HG03196 (cell line): Measurements from ENCODE around the gene LEUTX.
"Not testable (repeated sequence)": the region's sequence is repeated elsewhere in the genome, so short reads cannot be mapped to it uniquely, and the experiment has no call there.

ENCODE experiments used
- ATAC-seq: cut with Tn5 transposase; IDR thresholded peaks from one replicate; pipeline ENCODE4 v1.9.1; 2021; ENCODE audit not compliant: unreplicated experiment

LEUTX gene

DNA sequence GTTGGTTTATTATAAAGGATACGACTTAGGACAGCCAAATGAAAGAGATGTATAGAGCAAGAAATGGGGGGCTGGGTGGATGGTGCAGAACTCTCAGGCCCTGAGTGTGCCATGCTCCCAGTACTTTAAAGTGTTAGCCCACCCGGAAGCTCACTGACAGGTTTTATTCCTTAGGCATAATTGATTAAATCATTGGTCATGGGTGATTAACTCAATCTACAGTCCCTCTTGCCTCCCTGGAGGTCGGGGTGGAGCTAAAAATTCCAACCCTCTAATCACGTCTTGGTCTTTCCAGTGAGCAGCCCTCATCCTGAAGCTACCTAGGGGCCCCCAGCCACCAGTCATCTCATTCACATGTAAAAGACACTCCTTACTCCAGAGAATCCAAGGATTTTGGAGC, 9.9 kb upstream of the LEUTX start:
- no peak for ATAC-seq

GRCh38 chr19:39780894-39781293, 2.2 kb downstream of the LEUTX start:
- no peak for ATAC-seq

GRCh38 chr19:39788244-39788643, 9.6 kb downstream of the LEUTX start:
- no peak for ATAC-seq

DNA sequence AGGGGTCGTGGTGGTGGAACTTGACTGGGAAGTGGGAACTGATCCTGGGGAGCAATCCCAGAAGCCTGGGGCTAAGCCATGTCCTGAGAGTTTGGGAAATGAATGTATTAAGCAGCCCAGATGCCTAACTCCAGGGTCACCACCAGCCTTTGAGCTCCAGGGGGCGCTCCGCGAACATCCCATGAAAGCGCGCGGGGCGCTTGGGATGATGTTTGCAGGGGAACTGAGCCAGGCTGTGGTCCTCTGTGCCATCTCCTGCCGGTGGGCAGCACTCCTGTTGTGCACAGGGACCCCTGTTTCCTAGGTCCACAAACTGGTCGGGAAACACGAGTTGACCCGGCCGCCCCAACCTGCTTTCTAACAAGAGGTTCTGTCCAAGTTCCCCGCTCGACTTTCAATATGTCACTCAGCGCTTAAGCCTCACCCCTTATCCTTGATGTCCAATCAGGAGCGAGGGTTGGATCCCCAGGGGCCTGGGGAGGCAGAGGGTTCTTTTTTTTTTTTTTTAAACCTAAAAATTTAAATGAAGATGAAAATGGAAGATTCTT, 14.4 kb downstream of the LEUTX start:
- ATAC-seq: peak; percentile 80

GRCh38 chr19:39795001-39795400, 16.3 kb downstream of the LEUTX start:
- ATAC-seq: no peak

GRCh38 chr19:39796000-39796498, 17.4 kb downstream of the LEUTX start:
- ATAC-seq: no peak

- ATAC-seq: no peak
Measured at GRCh38 chr19:39797083-39797482, 18.4 kb downstream of the LEUTX start.

DNA sequence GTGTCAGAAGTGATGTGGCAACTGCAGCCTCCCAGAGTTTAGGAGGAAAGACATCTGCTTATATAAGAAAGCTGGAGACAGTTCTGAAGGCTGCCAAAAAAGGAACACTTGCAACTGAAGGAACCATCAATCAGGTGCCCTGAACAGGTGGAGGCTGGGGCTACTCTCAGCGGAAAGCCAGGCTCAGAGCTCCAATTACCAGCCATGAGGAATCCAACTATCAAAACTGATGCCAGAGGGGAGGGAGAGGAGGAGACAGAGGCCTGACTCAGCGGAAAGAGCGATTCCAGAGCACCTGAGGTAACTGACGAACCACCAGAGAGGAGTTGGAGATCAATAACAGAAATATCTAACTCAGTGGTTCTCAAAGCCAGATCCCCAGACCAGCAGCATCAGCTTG, 24.3 kb downstream of the LEUTX start:
- no peak for ATAC-seq

- no peak for ATAC-seq
Measured at GRCh38 chr19:39805104-39805503, 26.4 kb downstream of the LEUTX start.

DNA sequence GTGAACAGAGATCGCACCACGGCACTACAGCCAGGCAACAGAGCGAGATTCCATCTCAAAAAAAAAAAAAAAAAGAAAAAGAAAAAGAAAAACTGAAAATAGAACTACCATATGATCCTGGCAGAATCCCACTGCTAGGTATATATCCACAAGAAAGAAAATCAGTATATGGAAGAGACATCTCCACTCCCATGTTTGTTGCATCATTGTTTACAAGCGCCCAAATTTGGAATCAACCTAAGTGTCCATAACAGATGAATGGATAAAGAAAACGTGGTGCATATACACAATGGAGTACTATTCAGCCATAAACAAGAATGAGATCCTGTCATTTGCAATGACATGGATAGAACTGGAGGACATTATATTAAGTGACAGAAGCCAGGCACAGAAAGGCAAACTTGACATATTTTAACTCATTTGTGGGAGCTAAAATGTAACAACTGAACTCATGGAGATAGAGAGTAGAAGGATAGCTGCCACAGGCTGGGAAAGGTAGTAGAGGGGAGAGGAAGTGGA, 29.3 kb downstream of the LEUTX start:
- ATAC-seq: no peak

GRCh38 chr19:39808688-39809087, 30.0 kb downstream of the LEUTX start:
- ATAC-seq: not testable (repeated sequence)

GRCh38 chr19:39809368-39809767, 30.7 kb downstream of the LEUTX start:
- ATAC-seq: no peak

- ATAC-seq: no peak
Measured at GRCh38 chr19:39810424-39810823, 31.8 kb downstream of the LEUTX start.

DNA sequence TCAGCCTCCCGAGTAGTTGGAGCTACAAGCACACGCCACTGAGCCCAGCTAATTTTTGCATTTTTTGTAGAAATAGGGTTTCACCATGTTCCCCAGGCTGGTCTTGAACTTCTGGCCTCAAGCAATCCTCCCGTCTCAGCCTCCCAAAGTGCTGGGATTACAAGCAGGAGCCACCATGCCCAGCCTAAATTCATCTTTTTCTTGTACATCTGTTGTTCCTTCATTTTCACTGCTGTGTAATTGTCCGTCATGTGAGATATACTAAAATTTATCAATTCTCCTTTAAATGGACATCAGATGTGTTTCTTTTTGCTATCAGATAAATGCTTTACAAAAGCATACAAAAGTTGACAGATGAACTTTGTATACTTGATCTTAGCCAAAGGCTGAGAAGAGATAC, 32.4 kb downstream of the LEUTX start:
- ATAC-seq: no peak

GRCh38 chr19:39813264-39813993, 34.8 kb downstream of the LEUTX start:
- ATAC-seq: no peak

DNA sequence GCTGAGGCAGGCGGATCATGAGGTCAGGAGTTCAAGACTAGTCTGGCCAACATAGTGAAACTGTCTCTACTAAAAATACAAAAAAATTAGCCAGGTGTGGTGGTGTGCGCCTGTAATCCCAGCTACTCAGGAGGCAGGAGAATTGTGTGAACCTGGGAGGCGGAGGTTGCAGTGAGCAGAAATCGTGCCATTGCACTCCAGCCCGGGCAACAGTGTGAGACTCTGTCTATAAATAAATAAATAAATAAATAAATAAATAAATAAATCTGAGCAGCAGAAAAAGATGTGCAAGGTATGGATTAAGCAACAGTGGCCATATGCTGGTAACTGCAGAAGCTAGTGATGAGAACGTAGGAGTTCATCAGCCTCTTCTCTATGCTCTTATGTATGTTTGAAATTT, 35.5 kb downstream of the LEUTX start:
- ATAC-seq: not testable (repeated sequence)

GRCh38 chr19:39814595-39814994, 35.9 kb downstream of the LEUTX start:
- ATAC-seq: no peak

GRCh38 chr19:39816287-39817048, 37.8 kb downstream of the LEUTX start:
- no peak for ATAC-seq

DNA sequence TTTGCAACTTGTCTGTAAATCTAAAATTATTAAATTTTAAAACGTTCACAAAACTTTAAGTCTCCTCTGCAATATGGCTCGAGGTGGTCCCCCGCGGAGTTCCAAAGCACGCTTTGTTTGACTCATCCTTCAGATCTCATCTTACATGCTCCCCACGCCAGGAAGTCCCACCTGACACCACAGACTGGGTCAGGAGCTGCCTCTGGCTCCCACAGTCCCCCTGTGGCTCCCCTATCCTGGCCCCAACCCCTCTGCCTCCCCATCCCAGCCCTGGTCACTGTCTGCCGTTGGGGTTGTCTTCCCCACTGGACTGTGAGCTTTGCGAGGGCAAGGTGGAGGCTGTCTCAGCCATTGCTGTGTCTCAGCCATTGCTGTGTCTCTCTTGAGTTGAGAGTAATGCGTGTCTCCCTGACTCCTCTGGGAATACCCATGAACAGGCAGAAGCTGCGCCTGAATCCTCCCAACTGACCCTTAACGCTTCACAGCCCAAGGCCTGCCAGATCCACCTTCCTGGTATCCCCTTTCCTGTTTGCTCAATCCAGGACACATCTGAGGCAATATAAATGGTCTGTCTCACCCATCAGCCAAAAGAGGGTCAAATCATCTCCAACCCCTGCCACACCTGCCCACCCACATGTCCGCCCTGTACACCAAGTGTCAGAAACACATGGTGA, 39.4 kb downstream of the LEUTX start:
- no peak for ATAC-seq

DNA sequence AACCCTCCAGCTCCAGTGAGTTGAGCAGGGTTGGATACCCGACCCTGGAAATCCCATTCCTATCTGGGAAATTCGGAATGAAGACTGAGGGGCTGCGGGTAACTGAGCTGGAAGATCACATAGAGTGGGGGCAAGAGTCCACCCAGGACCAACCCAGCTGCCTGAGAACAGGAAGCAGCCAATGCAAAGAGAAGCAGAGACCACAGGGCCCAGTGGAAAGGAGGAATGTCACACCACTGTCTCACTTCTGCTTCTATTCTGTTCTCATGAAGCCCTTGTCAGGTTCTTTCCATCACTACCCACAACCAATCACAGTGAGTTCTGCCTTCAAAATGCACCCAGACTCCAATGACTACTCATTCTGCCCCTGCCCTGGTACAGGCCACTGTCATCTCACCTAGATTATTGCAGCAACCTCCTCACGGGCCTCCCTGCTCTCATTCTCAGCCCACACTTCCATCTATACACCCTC, 40.0 kb downstream of the LEUTX start:
- ATAC-seq: peak; percentile 50

- no peak for ATAC-seq
Measured at GRCh38 chr19:39819786-39820185, 41.1 kb downstream of the LEUTX start.
